ENCODE results near the gene CTRB2. TPM values are rescaled to one million over a fixed set of nuclear protein-coding genes. Genes with fewer than 3 reads are reported as not detected.
"Not testable (repeated sequence)": the region's sequence is repeated elsewhere in the genome, so short reads cannot be mapped to it uniquely, and the experiment has no call there.

CTRB2 gene
- total RNA-seq, 1 experiment from 2014 or later = not detected

GRCh38 chr16:75246504-75247205 is 39.7 kb upstream of the CTRB2 start:
- H3K4me3 ChIP-seq (ENCODE audit: insufficient read depth, low read depth, low read length) = no peak overlapping the region
- H3K27me3 ChIP-seq (ENCODE audit: control insufficient read depth, insufficient read depth, low read length) = no peaks in the 10 kb centered on the region
- no peak for DNase-seq
- peaks cover 11% of the 10 kb centered on the region for H3K36me3 ChIP-seq (replicated peaks; ENCODE audit: control insufficient read depth, insufficient read depth, low read length)

GRCh38 chr16:75244844-75245758 is 38.1 kb upstream of the CTRB2 start:
- H3K27me3 ChIP-seq (ENCODE audit: control insufficient read depth, insufficient read depth, low read length) = no peaks in the 10 kb centered on the region
- H3K36me3 ChIP-seq (replicated peaks; ENCODE audit: control insufficient read depth, insufficient read depth, low read length) = peaks cover 19% of the 10 kb centered on the region
- peak; percentile 94 for DNase-seq
- H3K4me3 ChIP-seq (ENCODE audit: insufficient read depth, low read depth, low read length) = no peak overlapping the region

GRCh38 chr16:75244225-75244809 is 37.4 kb upstream of the CTRB2 start:
- no peak overlapping the region for H3K4me3 ChIP-seq (ENCODE audit: insufficient read depth, low read depth, low read length)

GRCh38 chr16:75243667-75244224 is 36.8 kb upstream of the CTRB2 start:
- H3K27me3 ChIP-seq (ENCODE audit: control insufficient read depth, insufficient read depth, low read length) = no peaks in the 10 kb centered on the region
- H3K4me3 ChIP-seq (ENCODE audit: insufficient read depth, low read depth, low read length) = no peak overlapping the region
- peaks cover 22% of the 10 kb centered on the region for H3K36me3 ChIP-seq (replicated peaks; ENCODE audit: control insufficient read depth, insufficient read depth, low read length)
- no peak for DNase-seq

More at GRCh38 chr16:75244225-75244809, 37.4 kb upstream of the CTRB2 start:
- Histone ChIP-seq H3K27me3 (ENCODE audit: control insufficient read depth, insufficient read depth, low read length) (no peaks in the 10 kb centered on the region), H3K36me3 (replicated peaks; ENCODE audit: control insufficient read depth, insufficient read depth, low read length) (peaks cover 22% of the 10 kb centered on the region)
- no peak for DNase-seq

GRCh38 chr16:75242436-75243078 is 35.6 kb upstream of the CTRB2 start:
- H3K4me3 ChIP-seq (ENCODE audit: insufficient read depth, low read depth, low read length); H3K27me3 ChIP-seq (ENCODE audit: control insufficient read depth, insufficient read depth, low read length); DNase-seq: not testable (repeated sequence)
- peaks cover 21% of the 10 kb centered on the region for H3K36me3 ChIP-seq (replicated peaks; ENCODE audit: control insufficient read depth, insufficient read depth, low read length)

- Histone ChIP-seq H3K27me3 (ENCODE audit: control insufficient read depth, insufficient read depth, low read length) (no peaks in the 10 kb centered on the region), H3K36me3 (replicated peaks; ENCODE audit: control insufficient read depth, insufficient read depth, low read length) (peaks cover 21% of the 10 kb centered on the region), H3K4me3 (ENCODE audit: insufficient read depth, low read depth, low read length) (no peak overlapping the region)
- no peak for DNase-seq
These were observed 35.0 kb upstream of the CTRB2 start for GRCh38 chr16:75241955-75242354.

GRCh38 chr16:75241412-75241811 is 34.5 kb upstream of the CTRB2 start:
- H3K27me3 ChIP-seq (ENCODE audit: control insufficient read depth, insufficient read depth, low read length) = no peaks in the 10 kb centered on the region
- no peak for DNase-seq
- no peak overlapping the region for H3K4me3 ChIP-seq (ENCODE audit: insufficient read depth, low read depth, low read length)
- peaks cover 21% of the 10 kb centered on the region for H3K36me3 ChIP-seq (replicated peaks; ENCODE audit: control insufficient read depth, insufficient read depth, low read length)

- not testable (repeated sequence) for DNase-seq; H3K27me3 ChIP-seq (ENCODE audit: control insufficient read depth, insufficient read depth, low read length); H3K4me3 ChIP-seq (ENCODE audit: insufficient read depth, low read depth, low read length)
- H3K36me3 ChIP-seq (replicated peaks; ENCODE audit: control insufficient read depth, insufficient read depth, low read length) = peaks cover 24% of the 10 kb centered on the region
These were observed 33.7 kb upstream of the CTRB2 start for GRCh38 chr16:75240633-75241032.

GRCh38 chr16:75239542-75240122 is 32.7 kb upstream of the CTRB2 start:
- no peak for DNase-seq
- peaks cover 29% of the 10 kb centered on the region for H3K36me3 ChIP-seq (replicated peaks; ENCODE audit: control insufficient read depth, insufficient read depth, low read length)
- H3K27me3 ChIP-seq (ENCODE audit: control insufficient read depth, insufficient read depth, low read length) = no peaks in the 10 kb centered on the region
- H3K4me3 ChIP-seq (ENCODE audit: insufficient read depth, low read depth, low read length) = no peak overlapping the region

GRCh38 chr16:75238853-75239541 is 32.0 kb upstream of the CTRB2 start:
- peak; percentile 76 for DNase-seq
- Histone ChIP-seq H3K36me3 (replicated peaks; ENCODE audit: control insufficient read depth, insufficient read depth, low read length) (peaks cover 33% of the 10 kb centered on the region), H3K4me3 (ENCODE audit: insufficient read depth, low read depth, low read length) (no peak overlapping the region), H3K27me3 (ENCODE audit: control insufficient read depth, insufficient read depth, low read length) (no peaks in the 10 kb centered on the region)

- Histone ChIP-seq H3K27me3 (ENCODE audit: control insufficient read depth, insufficient read depth, low read length) (no peaks in the 10 kb centered on the region), H3K36me3 (replicated peaks; ENCODE audit: control insufficient read depth, insufficient read depth, low read length) (peaks cover 37% of the 10 kb centered on the region), H3K4me3 (ENCODE audit: insufficient read depth, low read depth, low read length) (no peak overlapping the region)
- DNase-seq = peak; percentile 81
These were observed 31.3 kb upstream of the CTRB2 start for GRCh38 chr16:75238132-75238852.

GRCh38 chr16:75237398-75238131 is 30.6 kb upstream of the CTRB2 start:
- Histone ChIP-seq H3K36me3 (replicated peaks; ENCODE audit: control insufficient read depth, insufficient read depth, low read length) (peaks cover 40% of the 10 kb centered on the region), H3K4me3 (ENCODE audit: insufficient read depth, low read depth, low read length) (no peak overlapping the region), H3K27me3 (ENCODE audit: control insufficient read depth, insufficient read depth, low read length) (no peaks in the 10 kb centered on the region)
- DNase-seq = no peak

All from H7 (cell line).